DND-41 (cell line): Measurements from ENCODE around the gene SLC7A1.

Experiments
- ATAC-seq: fragments of 200-7000 bp; cut with Tn5 transposase; 3 replicates; pipeline ENCODE4 v1.9.1; 2021; ENCODE audit warnings: low read depth; ENCODE audit not compliant: insufficient read depth
- DNase-seq: peaks from one replicate; pipeline ENCODE4 v3.0.0-alpha.2; 2020
- H2AFZ ChIP-seq: 2 replicates; pipeline ENCODE4 v1.6.0; 2012; ENCODE audit warnings: low read depth, low read length
- H3K27ac ChIP-seq: 2 replicates; pipeline ENCODE4 v1.5.1; 2012; ENCODE audit warnings: low read length, inconsistent platforms
- H3K27me3 ChIP-seq: fragments of 200-600 bp; sonication (generic); 2 replicates; pipeline ENCODE4 v1.6.0; 2012; ENCODE audit warnings: low read length, mild to moderate bottlenecking, inconsistent platforms; ENCODE audit not compliant: insufficient read depth, poor library complexity
- H3K36me3 ChIP-seq: 2 replicates; pipeline ENCODE4 v1.5.1; 2012; ENCODE audit warnings: low read length, inconsistent platforms; ENCODE audit not compliant: insufficient read depth
- H3K4me1 ChIP-seq: 2 replicates; pipeline ENCODE4 v1.5.1; 2012; ENCODE audit warnings: mild to moderate bottlenecking, low read length; ENCODE audit not compliant: insufficient read depth
- H3K4me2 ChIP-seq: 2 replicates; pipeline ENCODE4 v1.6.0; 2012; ENCODE audit warnings: mild to moderate bottlenecking, moderate library complexity, low read length, inconsistent platforms; ENCODE audit not compliant: insufficient read depth
- H3K4me3 ChIP-seq, 2 experiments: fragments of 200-600 bp in 1 of 2; shearing (Covaris generic) in 1 of 2; 2 replicates each; pipeline ENCODE4 v1.5.1; 2012 to 2016; ENCODE audit warnings: inconsistent platforms in 2 of 2, low read length in 2 of 2, mild to moderate bottlenecking in 2 of 2, low read depth in 1 of 2, moderate library complexity in 1 of 2
- H3K79me2 ChIP-seq: 2 replicates; pipeline ENCODE4 v1.6.0; 2012; ENCODE audit warnings: low read length, inconsistent platforms; ENCODE audit not compliant: insufficient read depth
- H3K9ac ChIP-seq: 2 replicates; pipeline ENCODE4 v1.6.0; 2012; ENCODE audit warnings: low read depth, mild to moderate bottlenecking, inconsistent platforms, low read length, moderate library complexity
- H3K9me3 ChIP-seq: 2 replicates; pipeline ENCODE4 v1.5.1; 2012; ENCODE audit warnings: low read length, moderate library complexity, mild to moderate bottlenecking, inconsistent platforms; ENCODE audit not compliant: insufficient read depth, severe bottlenecking
- H4K20me1 ChIP-seq: 2 replicates; pipeline ENCODE4 v1.6.0; 2012; ENCODE audit warnings: low read length; ENCODE audit not compliant: insufficient read depth
- EZH2 ChIP-seq: IDR thresholded peaks from 3 replicates; pipeline ENCODE4 v1.6.1; 2012; ENCODE audit warnings: borderline replicate concordance, low read depth, mild to moderate bottlenecking, moderate library complexity, low read length, inconsistent platforms; ENCODE audit not compliant: severe bottlenecking
- TF ChIP-seq, protein P1 (sequence below): IDR thresholded peaks from 2 replicates; pipeline ENCODE4 v1.5.1; 2012; ENCODE audit warnings: borderline replicate concordance, low read length, moderate library complexity, mild to moderate bottlenecking; ENCODE audit not compliant: poor library complexity, severe bottlenecking; ENCODE audit errors: extremely low read depth

Gene SLC7A1

GRCh38 chr13:29513002-29513980 lies 82.2 kb downstream of the SLC7A1 start:
- Histone ChIP-seq H3K4me1 (no peaks in the 10 kb centered on the region), H3K79me2 (no peaks in the 10 kb centered on the region), H4K20me1 (peaks cover 40% of the 10 kb centered on the region), H3K4me2 (no peak overlapping the region), H2AFZ (no peak overlapping the region), H3K9ac (no peak overlapping the region), H3K36me3 (peaks cover 87% of the 10 kb centered on the region), H3K27me3 (no peaks in the 10 kb centered on the region), H3K9me3 (no peaks in the 10 kb centered on the region), H3K4me3 (no peak overlapping the region), H3K27ac (no peak overlapping the region)
- DNase-seq: no peak
- ATAC-seq: no peak
- TF ChIP-seq EZH2: no peak
- TF ChIP-seq, protein P1, sequence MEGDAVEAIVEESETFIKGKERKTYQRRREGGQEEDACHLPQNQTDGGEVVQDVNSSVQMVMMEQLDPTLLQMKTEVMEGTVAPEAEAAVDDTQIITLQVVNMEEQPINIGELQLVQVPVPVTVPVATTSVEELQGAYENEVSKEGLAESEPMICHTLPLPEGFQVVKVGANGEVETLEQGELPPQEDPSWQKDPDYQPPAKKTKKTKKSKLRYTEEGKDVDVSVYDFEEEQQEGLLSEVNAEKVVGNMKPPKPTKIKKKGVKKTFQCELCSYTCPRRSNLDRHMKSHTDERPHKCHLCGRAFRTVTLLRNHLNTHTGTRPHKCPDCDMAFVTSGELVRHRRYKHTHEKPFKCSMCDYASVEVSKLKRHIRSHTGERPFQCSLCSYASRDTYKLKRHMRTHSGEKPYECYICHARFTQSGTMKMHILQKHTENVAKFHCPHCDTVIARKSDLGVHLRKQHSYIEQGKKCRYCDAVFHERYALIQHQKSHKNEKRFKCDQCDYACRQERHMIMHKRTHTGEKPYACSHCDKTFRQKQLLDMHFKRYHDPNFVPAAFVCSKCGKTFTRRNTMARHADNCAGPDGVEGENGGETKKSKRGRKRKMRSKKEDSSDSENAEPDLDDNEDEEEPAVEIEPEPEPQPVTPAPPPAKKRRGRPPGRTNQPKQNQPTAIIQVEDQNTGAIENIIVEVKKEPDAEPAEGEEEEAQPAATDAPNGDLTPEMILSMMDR: no peak

DNA sequence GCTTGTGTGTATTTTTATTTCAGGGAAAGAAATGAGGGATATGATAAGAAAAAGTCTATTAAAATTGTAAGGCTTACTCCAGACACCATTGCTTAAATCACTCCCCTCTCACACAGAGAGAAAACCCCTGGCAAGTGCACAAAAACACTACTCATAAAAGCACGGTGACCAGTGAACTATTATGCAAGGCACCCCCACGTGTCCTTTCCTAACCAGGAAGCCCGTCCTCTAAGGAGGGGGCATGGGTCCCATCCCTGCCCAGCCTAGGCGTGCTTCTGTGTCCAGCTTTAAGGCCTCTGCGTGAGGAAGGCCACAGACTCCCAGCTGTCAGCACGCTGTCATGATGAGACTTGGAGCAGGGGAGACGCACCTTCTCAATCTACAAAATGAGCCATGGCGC lies 83.5 kb downstream of the SLC7A1 start:
- Histone ChIP-seq H3K9ac (no peak overlapping the region), H4K20me1 (peaks cover 47% of the 10 kb centered on the region), H3K4me3 (no peak overlapping the region), H3K27me3 (no peaks in the 10 kb centered on the region), H3K4me1 (no peaks in the 10 kb centered on the region), H3K27ac (no peak overlapping the region), H3K9me3 (no peaks in the 10 kb centered on the region), H3K36me3 (peaks cover 79% of the 10 kb centered on the region), H3K79me2 (no peaks in the 10 kb centered on the region), H3K4me2 (no peak overlapping the region), H2AFZ (no peak overlapping the region)
- no peak for TF ChIP-seq EZH2
- TF ChIP-seq, protein P1: no peak
- no peak for DNase-seq
- ATAC-seq: no peak

DNA sequence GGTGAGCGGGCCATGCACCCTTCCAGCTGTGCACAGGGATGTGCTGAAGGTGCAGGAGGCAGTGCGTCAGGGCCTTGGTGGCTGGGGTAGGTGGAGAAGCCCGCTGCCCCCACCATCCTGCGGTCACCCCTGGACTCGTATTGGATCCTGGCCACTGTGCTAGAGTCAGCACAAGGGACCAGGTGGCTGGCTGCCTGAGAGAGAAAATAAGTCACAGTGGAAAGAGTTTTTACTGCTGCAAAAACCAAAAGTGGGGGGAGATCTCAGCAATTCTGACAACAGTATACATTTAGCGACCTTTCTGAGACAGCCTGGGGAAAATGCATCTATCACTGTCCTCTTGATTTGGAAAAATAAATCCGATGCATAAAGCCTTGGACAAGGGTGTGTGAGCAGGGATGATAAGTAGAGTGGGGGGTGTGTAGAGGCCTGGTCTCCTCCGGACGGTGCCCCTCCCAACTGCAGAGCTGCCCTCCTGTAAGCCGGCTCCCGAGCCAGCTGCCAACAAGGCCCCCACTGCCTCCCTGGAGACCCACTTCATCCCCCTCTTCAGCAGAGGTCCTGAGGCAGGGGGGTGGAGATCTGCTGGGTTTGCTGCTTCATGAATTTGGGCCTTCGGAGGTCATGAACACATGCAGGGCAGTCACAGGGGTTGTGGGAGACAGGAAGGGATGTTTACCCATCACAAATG lies 84.2 kb downstream of the SLC7A1 start:
- no peak for ATAC-seq
- H3K27ac ChIP-seq: no peak overlapping the region

More for the DNA sequence above, 84.2 kb downstream of the SLC7A1 start:
- H3K27me3 ChIP-seq: no peaks in the 10 kb centered on the region
- TF ChIP-seq EZH2: no peak
- TF ChIP-seq, protein P1: no peak
- H3K9ac ChIP-seq: no peak overlapping the region
- peaks cover 75% of the 10 kb centered on the region for H3K36me3 ChIP-seq
- H3K4me2 ChIP-seq: no peak overlapping the region
- H3K9me3 ChIP-seq: no peaks in the 10 kb centered on the region
- H4K20me1 ChIP-seq: peaks cover 44% of the 10 kb centered on the region
- no peaks in the 10 kb centered on the region for H3K79me2 ChIP-seq
- no peak overlapping the region for H3K4me3 ChIP-seq
- H2AFZ ChIP-seq: no peak overlapping the region
- H3K4me1 ChIP-seq: no peaks in the 10 kb centered on the region
- no peak for DNase-seq
